ENCODE data around the gene MRPL53. TPM values are rescaled to one million over a fixed set of nuclear protein-coding genes. Genes with fewer than 3 reads are reported as not detected.
"Not testable (repeated sequence)": the region's sequence is repeated elsewhere in the genome, so short reads cannot be mapped to it uniquely, and the experiment has no call there.

The MRPL53 gene
- total RNA-seq, 1 donor from 2014 or later = 14.3 TPM

- FAIRE-seq (no peak), DNase-seq (ENCODE audit: low spot score in 2 of 2) (no peak)
These were observed 15.3 kb downstream of the MRPL53 start for GRCh38 chr2:74457129-74457548.

- FAIRE-seq = peak; percentile 30
- peak; percentile 82 to 84 for DNase-seq (ENCODE audit: low spot score in 2 of 2)
These were observed 17.6 kb downstream of the MRPL53 start, which contains the start of gene INO80B for GRCh38 chr2:74454654-74455511. TSS of gene INO80B (plus strand) at chr2:74455087. CDS start at chr2:74455117, 30 bp downstream.

GRCh38 chr2:74450570-74451190 is 21.8 kb downstream of the MRPL53 start:
- FAIRE-seq = no peak
- DNase-seq (ENCODE audit: low spot score in 2 of 2) = no peak

- DNase-seq (ENCODE audit: low spot score in 2 of 2) = no peak
These were observed 23.7 kb downstream of the MRPL53 start for GRCh38 chr2:74448771-74449170.

GRCh38 chr2:74447230-74447999 is 25.1 kb downstream of the MRPL53 start:
- FAIRE-seq (no peak), DNase-seq (ENCODE audit: low spot score in 2 of 2) (no peak)

More at GRCh38 chr2:74448771-74449170, 23.7 kb downstream of the MRPL53 start:
- no peak for FAIRE-seq

GRCh38 chr2:74444498-74445318 is 27.8 kb downstream of the MRPL53 start:
- no peak for DNase-seq (ENCODE audit: low spot score in 2 of 2)
- no peak for FAIRE-seq

- not testable (repeated sequence) for FAIRE-seq
These were observed 29.8 kb downstream of the MRPL53 start for GRCh38 chr2:74442483-74443297.

GRCh38 chr2:74441690-74442482 is 30.6 kb downstream of the MRPL53 start, which contains the start of gene RTKN:
TSS of gene RTKN (minus strand) at chr2:74441937. CDS start at chr2:74441816, 121 bp downstream.
- no peak for FAIRE-seq
- no peak for DNase-seq (ENCODE audit: low spot score in 2 of 2)

More at GRCh38 chr2:74442483-74443297, 29.8 kb downstream of the MRPL53 start:
- DNase-seq (ENCODE audit: low spot score in 2 of 2) = not testable (repeated sequence)

- FAIRE-seq (no peak), DNase-seq (ENCODE audit: low spot score in 2 of 2) (no peak)
These were observed 31.2 kb downstream of the MRPL53 start for GRCh38 chr2:74441170-74441689.

- FAIRE-seq = no peak
These were observed 31.9 kb downstream of the MRPL53 start for GRCh38 chr2:74440378-74441169.

GRCh38 chr2:74439803-74440377 is 32.6 kb downstream of the MRPL53 start:
- FAIRE-seq = no peak
- peak; percentile 71 to 90 for DNase-seq (ENCODE audit: low spot score in 2 of 2)

More at GRCh38 chr2:74440378-74441169, 31.9 kb downstream of the MRPL53 start:
- DNase-seq (ENCODE audit: low spot score in 2 of 2) = peak; percentile 96 to 97

GRCh38 chr2:74439373-74439772 is 33.1 kb downstream of the MRPL53 start:
- no peak for DNase-seq (ENCODE audit: low spot score in 2 of 2)
- FAIRE-seq = no peak

- no peak for FAIRE-seq
- no peak for DNase-seq (ENCODE audit: low spot score in 2 of 2)
These were observed 34.2 kb downstream of the MRPL53 start for GRCh38 chr2:74438248-74438647.

- FAIRE-seq = no peak
- no peak for DNase-seq (ENCODE audit: low spot score in 2 of 2)
These were observed 35.4 kb downstream of the MRPL53 start for GRCh38 chr2:74436848-74437695.

GRCh38 chr2:74436111-74436805 is 36.2 kb downstream of the MRPL53 start:
- DNase-seq (ENCODE audit: low spot score in 2 of 2) (no peak), FAIRE-seq (no peak)

All from frontal cortex (tissue), 4 donors.